Kasumi-1 (cell line): ENCODE results near the gene APOD.
"Not testable (repeated sequence)": the region's sequence is repeated elsewhere in the genome, so short reads cannot be mapped to it uniquely, and the experiment has no call there.

ENCODE experiments used
- DNase-seq, 2 experiments: peaks; one replicate each; lab custom pipeline; 2025; lab: John Stamatoyannopoulos, UW

The APOD gene

GRCh38 chr3:195583831-195584542 lies at the start of gene APOD:
APOD (minus strand) TSS chr3:195583940; CDS start chr3:195579461, 4,479 bp downstream.
- no peak for DNase-seq

GRCh38 chr3:195633351-195633750 lies 49.6 kb upstream of the APOD start:
- DNase-seq, result not testable (repeated sequence)

GRCh38 chr3:195632501-195633185 lies 48.9 kb upstream of the APOD start:
- not testable (repeated sequence) for DNase-seq

- not testable (repeated sequence) for DNase-seq
These were observed 48.3 kb upstream of the APOD start for GRCh38 chr3:195632046-195632445.

- DNase-seq, result not testable (repeated sequence)
These were observed 47.3 kb upstream of the APOD start for GRCh38 chr3:195630938-195631495.

- DNase-seq, result not testable (repeated sequence)
These were observed 46.6 kb upstream of the APOD start for GRCh38 chr3:195630086-195630917.

- DNase-seq, result not testable (repeated sequence)
These were observed 45.9 kb upstream of the APOD start for GRCh38 chr3:195629682-195630081.

- not testable (repeated sequence) for DNase-seq
These were observed 44.7 kb upstream of the APOD start for GRCh38 chr3:195628386-195628920.

GRCh38 chr3:195627515-195628385 lies 44.0 kb upstream of the APOD start:
- DNase-seq, result not testable (repeated sequence)

- not testable (repeated sequence) for DNase-seq
These were observed 41.1 kb upstream of the APOD start for GRCh38 chr3:195624603-195625560.

- not testable (repeated sequence) for DNase-seq
These were observed 40.4 kb upstream of the APOD start for GRCh38 chr3:195624171-195624570.

GRCh38 chr3:195623217-195623965 lies 39.7 kb upstream of the APOD start:
- DNase-seq, result not testable (repeated sequence)

- DNase-seq, result not testable (repeated sequence)
These were observed 38.9 kb upstream of the APOD start for GRCh38 chr3:195622523-195623170.

GRCh38 chr3:195622012-195622411 lies 38.3 kb upstream of the APOD start:
- DNase-seq, result not testable (repeated sequence)

GRCh38 chr3:195621095-195621494 lies 37.4 kb upstream of the APOD start:
- not testable (repeated sequence) for DNase-seq

GRCh38 chr3:195620476-195620875 lies 36.7 kb upstream of the APOD start:
- DNase-seq, result not testable (repeated sequence)

GRCh38 chr3:195619591-195620369 lies 36.0 kb upstream of the APOD start:
- DNase-seq, result not testable (repeated sequence)
